DOHH2 (cell line): ENCODE measurements around the gene RASGRP1.

ENCODE experiments used
- H3F3A ChIP-seq: fragments of 200-600 bp; sonication (generic), shearing (Covaris generic); 2 replicates; pipeline ENCODE4 v1.6.0; 2016; ENCODE audit warnings: antibody characterized with exemption, mild to moderate bottlenecking; ENCODE audit not compliant: control insufficient read depth, insufficient read depth
- H3K27ac ChIP-seq: fragments of 200-600 bp; sonication (generic); 2 replicates; pipeline ENCODE4 v1.5.1; 2014; ENCODE audit warnings: low read depth, mild to moderate bottlenecking, low read length, moderate library complexity
- H3K27me3 ChIP-seq: fragments of 200-600 bp; sonication (generic); 2 replicates; pipeline ENCODE4 v1.6.1; 2014; ENCODE audit warnings: mild to moderate bottlenecking, low read length, mixed read lengths; ENCODE audit not compliant: control insufficient read depth
- H3K36me3 ChIP-seq: fragments of 200-600 bp; sonication (generic); 2 replicates; pipeline ENCODE4 v1.6.1; 2014; ENCODE audit warnings: mild to moderate bottlenecking, low read length, moderate library complexity, mixed read lengths; ENCODE audit not compliant: control insufficient read depth
- H3K4me1 ChIP-seq: fragments of 200-600 bp; sonication (generic); 2 replicates; pipeline ENCODE4 v1.6.1; 2014; ENCODE audit warnings: mild to moderate bottlenecking, low read length, mixed read lengths; ENCODE audit not compliant: control insufficient read depth
- H3K4me2 ChIP-seq: fragments of 200-600 bp; sonication (generic); 2 replicates; pipeline ENCODE4 v1.6.0; 2014; ENCODE audit warnings: mild to moderate bottlenecking, low read length, moderate library complexity
- H3K4me3 ChIP-seq: fragments of 200-600 bp; sonication (generic); 2 replicates; pipeline ENCODE4 v1.5.1; 2014; ENCODE audit warnings: mild to moderate bottlenecking, low read length, mixed read lengths
- H3K79me2 ChIP-seq: fragments of 200-600 bp; sonication (generic); 2 replicates; pipeline ENCODE4 v1.6.1; 2014; ENCODE audit warnings: mild to moderate bottlenecking, low read length, mixed read lengths; ENCODE audit not compliant: control insufficient read depth
- H3K9me2 ChIP-seq: fragments of 200-600 bp; sonication (generic); replicated peaks from 2 replicates; pipeline ENCODE4 v1.6.1; 2014; ENCODE audit warnings: mild to moderate bottlenecking, low read length, mixed read lengths; ENCODE audit not compliant: control insufficient read depth
- H3K9me3 ChIP-seq: fragments of 200-600 bp; sonication (generic); 2 replicates; pipeline ENCODE4 v1.6.1; 2014; ENCODE audit warnings: antibody characterized with exemption, low read length, mixed read lengths; ENCODE audit not compliant: control insufficient read depth, insufficient read depth
- H4K20me1 ChIP-seq: fragments of 200-600 bp; sonication (generic); 2 replicates; pipeline ENCODE4 v1.6.0; 2014; ENCODE audit warnings: low read depth, mild to moderate bottlenecking, antibody characterized with exemption, low read length, moderate library complexity; ENCODE audit not compliant: control insufficient read depth, insufficient read depth
- EZH2phosphoT487 ChIP-seq: fragments of 200-600 bp; sonication (generic); IDR thresholded peaks from 2 replicates; pipeline ENCODE4 v1.6.1; 2017; ENCODE audit warnings: borderline replicate concordance, mild to moderate bottlenecking, antibody characterized with exemption, low read length, moderate library complexity, mixed read lengths
- TF ChIP-seq, protein P1 (sequence below): fragments of 200-600 bp; sonication (generic); IDR thresholded peaks from one replicate; pipeline ENCODE4 v1.5.1; 2014; ENCODE audit warnings: antibody characterized with exemption, mild to moderate bottlenecking, low read depth, low read length; ENCODE audit not compliant: poor library complexity, severe bottlenecking

Gene RASGRP1

DNA sequence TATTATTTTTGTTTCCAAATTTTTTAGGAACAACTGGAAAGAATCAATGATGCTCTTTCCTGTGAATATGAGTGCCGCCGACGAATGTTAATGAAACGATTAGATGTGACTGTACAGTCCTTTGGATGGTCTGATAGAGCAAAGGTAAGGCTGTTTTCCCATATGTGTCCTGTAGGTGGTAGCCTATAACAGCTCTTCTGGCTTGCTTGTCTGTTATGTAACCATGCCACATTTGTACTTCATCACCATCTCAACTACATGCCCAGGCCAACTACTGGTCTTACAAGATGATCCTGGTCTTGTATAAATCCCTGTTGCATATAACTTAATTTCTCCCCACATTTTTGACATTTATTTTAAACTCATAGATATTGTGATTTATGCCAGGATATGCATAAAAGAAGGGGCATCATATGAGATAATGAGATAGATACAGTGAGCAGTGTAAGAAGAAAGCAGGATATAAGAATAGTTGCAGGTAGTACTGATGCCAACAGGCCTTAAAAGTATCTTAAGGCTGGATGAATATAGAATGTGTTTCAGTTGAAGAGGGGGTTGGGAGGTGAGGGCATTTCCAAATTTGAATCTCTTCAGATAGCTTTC is 90.4 kb downstream of the RASGRP1 start:
- H3K36me3 ChIP-seq: peaks cover 36% of the 10 kb centered on the region

DNA sequence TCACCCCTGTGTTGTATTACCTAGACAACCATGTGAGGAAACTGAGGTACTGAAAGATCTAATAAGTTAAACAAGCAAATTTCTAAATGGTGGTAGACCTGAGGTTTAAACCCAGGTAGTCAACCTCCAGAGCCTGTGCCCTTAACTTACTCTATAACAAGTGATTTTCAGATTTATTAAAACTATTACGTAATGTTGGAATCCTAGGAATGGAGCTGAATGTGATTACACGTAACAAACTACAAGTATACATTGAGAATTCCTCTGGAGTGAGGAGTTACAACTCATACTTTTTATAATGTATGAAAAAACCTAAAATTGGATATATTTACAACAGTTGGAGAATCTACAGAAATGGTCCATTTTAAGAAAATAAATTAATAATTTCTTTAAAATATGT is 92.6 kb downstream of the RASGRP1 start:
- H3K9me2 ChIP-seq: no peaks in the 10 kb centered on the region
- no peaks in the 10 kb centered on the region for H3K79me2 ChIP-seq
- H3K27me3 ChIP-seq: no peaks in the 10 kb centered on the region
- no peaks in the 10 kb centered on the region for H4K20me1 ChIP-seq
- TF ChIP-seq, protein P1, sequence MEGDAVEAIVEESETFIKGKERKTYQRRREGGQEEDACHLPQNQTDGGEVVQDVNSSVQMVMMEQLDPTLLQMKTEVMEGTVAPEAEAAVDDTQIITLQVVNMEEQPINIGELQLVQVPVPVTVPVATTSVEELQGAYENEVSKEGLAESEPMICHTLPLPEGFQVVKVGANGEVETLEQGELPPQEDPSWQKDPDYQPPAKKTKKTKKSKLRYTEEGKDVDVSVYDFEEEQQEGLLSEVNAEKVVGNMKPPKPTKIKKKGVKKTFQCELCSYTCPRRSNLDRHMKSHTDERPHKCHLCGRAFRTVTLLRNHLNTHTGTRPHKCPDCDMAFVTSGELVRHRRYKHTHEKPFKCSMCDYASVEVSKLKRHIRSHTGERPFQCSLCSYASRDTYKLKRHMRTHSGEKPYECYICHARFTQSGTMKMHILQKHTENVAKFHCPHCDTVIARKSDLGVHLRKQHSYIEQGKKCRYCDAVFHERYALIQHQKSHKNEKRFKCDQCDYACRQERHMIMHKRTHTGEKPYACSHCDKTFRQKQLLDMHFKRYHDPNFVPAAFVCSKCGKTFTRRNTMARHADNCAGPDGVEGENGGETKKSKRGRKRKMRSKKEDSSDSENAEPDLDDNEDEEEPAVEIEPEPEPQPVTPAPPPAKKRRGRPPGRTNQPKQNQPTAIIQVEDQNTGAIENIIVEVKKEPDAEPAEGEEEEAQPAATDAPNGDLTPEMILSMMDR: no peak
- no peak for TF ChIP-seq EZH2phosphoT487
- H3F3A ChIP-seq: no peaks in the 10 kb centered on the region
- no peaks in the 10 kb centered on the region for H3K4me1 ChIP-seq
- no peak overlapping the region for H3K4me3 ChIP-seq
- no peak overlapping the region for H3K27ac ChIP-seq
- no peak overlapping the region for H3K4me2 ChIP-seq
- H3K9me3 ChIP-seq: no peaks in the 10 kb centered on the region
- peaks cover 31% of the 10 kb centered on the region for H3K36me3 ChIP-seq

More for the DNA sequence above, 90.4 kb downstream of the RASGRP1 start:
- Histone ChIP-seq H3K79me2 (no peaks in the 10 kb centered on the region), H3K27me3 (no peaks in the 10 kb centered on the region), H3K9me3 (no peaks in the 10 kb centered on the region), H3K4me2 (no peak overlapping the region), H3K9me2 (no peaks in the 10 kb centered on the region), H3F3A (no peaks in the 10 kb centered on the region), H3K4me3 (no peak overlapping the region), H3K4me1 (no peaks in the 10 kb centered on the region), H4K20me1 (no peaks in the 10 kb centered on the region), H3K27ac (no peak overlapping the region)
- no peak for TF ChIP-seq EZH2phosphoT487
- TF ChIP-seq, protein P1: peak; percentile 69

DNA sequence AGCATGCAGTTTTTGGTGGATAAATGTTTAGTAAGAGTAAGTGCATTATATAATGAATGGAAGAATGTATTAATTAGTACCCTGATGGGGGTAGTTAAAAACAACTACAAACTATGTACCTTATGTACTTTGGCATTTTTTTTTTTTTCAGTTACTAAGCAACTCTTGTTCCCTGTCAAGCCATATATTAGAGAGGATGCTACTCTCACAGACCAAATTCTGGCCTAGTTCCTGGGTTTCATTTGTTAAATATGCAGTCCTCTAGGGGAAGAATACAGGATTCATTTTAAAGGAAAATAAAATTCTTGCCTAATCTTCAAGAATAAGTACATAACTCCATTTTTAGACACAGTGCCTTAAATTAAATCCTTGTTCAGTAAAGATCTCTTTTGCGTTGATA is 93.8 kb downstream of the RASGRP1 start:
- Histone ChIP-seq H3K4me1 (no peaks in the 10 kb centered on the region), H3K9me2 (no peaks in the 10 kb centered on the region), H3K4me2 (no peak overlapping the region), H3K36me3 (peaks cover 24% of the 10 kb centered on the region), H3K4me3 (no peak overlapping the region), H3K27ac (no peak overlapping the region), H3K27me3 (no peaks in the 10 kb centered on the region), H4K20me1 (no peaks in the 10 kb centered on the region), H3F3A (no peaks in the 10 kb centered on the region), H3K9me3 (no peaks in the 10 kb centered on the region), H3K79me2 (no peaks in the 10 kb centered on the region)
- TF ChIP-seq EZH2phosphoT487: no peak
- TF ChIP-seq, protein P1: no peak
